NCI-H2227 treated with DMSO at 0.1 percent for 48 hours (cell line): ENCODE measurements around the gene HEATR5A.

Experiments used
- DNase-seq: peaks from one replicate; lab custom pipeline; 2025; lab: John Stamatoyannopoulos, UW

HEATR5A gene

GRCh38 chr14:31426663-31427062 lies 6.3 kb upstream of the HEATR5A start:
- no peak for DNase-seq

GRCh38 chr14:31425905-31426304 lies 5.6 kb upstream of the HEATR5A start:
- DNase-seq: no peak

DNA sequence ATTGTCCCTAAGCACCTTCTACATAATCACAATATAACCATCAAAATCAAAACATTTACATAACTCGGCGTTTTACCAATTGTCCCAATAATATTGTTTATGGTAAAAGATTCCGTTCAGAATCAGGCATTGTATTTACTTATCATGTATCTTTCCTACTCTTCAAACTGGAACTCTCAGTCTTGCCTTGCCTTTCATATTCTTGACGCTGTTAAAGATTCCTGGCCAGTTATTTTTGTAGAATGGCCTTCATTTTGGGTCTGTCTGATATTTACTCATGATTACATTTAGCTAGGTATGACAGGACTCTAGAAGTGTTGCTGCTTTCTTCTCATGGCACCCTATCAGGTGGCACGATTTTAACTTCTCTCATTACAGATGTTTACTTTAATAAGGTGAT lies 850 bp upstream of the HEATR5A start:
- DNase-seq: no peak

DNA sequence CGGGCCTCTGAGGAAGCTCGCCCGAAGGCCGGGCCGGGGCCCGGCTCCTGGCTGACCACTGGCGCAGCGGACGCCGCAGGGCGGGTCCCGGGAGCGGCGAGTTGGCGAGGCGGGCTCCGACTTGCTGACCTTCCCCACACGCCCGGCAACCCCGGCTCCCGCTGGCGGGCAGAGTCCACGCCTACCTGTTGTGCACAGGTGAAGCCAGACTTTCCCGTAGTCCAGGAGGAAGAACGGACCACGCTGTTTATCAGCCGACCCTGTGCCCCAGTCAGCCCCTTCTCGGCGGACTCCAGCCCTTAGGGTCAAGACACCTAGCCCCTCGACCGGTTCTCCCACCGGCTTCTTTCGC lies 407 bp downstream of the HEATR5A start:
- DNase-seq: no peak

GRCh38 chr14:31419179-31419966 lies 977 bp downstream of the HEATR5A start:
- DNase-seq: peak; percentile 16

- no peak for DNase-seq
These were observed 1.9 kb downstream of the HEATR5A start for GRCh38 chr14:31418440-31418839.

- no peak for DNase-seq
These were observed 6.0 kb downstream of the HEATR5A start for GRCh38 chr14:31414190-31414833.

- no peak for DNase-seq
These were observed 9.1 kb downstream of the HEATR5A start for GRCh38 chr14:31411218-31411727.

- DNase-seq: peak; percentile 64
These were observed 10.2 kb downstream of the HEATR5A start for GRCh38 chr14:31410048-31410650.

DNA sequence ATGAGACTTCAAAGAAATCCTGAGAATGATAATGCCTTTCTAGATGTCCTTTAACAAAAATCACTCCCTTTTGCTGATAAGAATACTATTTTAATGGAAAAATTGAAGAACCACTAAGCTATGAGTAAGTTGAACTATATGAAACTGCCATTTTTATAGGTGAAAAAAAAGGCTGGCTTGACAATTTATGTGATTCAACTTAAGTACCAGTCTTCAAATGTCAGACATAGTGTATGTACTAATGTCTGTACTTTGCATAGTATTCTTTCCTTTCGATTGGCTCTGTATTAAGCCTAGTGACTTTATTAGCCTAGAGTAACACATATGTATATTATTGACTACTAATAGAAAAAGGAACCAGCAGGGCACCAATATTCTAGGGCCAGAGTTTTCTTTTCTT lies 11.9 kb downstream of the HEATR5A start:
- no peak for DNase-seq

DNA sequence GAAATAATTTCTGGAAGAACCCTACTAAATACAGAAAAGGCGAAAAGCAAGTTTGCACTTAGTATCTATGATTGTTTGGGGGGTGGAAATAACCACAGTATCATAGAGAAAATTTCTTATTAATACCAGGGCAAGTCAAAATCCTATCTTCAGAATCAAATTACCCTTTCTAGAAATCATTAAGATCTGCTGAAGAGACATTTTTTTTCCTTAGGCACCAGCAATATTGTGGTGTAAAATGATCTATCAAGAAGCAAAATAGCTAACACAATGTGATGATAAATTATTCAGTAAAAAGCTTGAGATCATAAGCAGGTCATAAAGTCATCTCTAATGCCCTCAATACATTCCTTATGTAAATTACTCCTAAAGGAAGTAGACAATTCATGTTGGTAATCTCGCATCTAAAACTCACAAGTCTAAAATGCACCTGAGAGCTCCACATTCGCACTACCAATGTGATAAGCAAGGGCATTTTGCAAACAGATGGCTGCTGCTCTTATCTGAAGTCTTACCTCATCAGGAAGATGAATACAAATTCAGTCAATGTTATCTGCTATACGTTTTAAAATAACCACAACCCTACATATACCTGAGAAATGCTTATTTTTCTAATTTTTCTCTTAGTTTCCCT lies 14.6 kb downstream of the HEATR5A start:
- DNase-seq: no peak

DNA sequence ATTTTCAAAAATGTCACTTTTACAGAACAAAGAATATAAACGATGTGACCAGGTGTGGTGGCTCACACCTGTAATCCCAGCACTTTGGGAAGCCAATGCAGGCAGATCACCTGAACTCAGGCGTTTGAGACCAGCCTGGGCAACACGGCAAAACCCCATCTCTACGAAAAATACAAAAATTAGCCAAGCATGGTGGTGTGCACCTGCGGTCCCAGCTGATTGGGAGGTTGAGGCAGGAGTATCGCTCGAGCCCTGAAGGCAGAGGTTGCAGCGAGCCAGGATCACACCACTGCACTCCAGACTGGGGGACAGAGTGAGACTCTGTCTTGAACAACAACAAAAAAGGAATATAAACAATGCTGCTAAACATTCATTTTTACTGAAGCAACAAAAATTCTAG lies 15.2 kb downstream of the HEATR5A start:
- DNase-seq: no peak

DNA sequence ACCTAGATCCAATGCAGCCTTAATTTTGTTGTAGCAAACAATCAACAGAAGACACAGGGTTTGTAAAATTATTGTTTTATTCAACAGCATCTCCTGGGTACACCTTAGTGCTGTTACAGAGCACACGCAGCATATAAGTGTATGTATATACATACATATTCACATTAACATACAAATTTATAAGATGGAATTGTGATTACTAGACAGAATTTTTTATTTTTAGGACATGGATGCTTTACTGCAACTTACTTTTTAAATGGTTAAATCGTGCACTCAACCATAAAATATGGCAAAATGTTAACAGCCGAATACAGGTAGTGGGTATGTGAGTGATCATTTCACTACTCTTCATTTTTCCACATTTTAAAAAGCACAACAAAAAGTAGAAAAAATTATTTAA lies 16.6 kb downstream of the HEATR5A start:
- no peak for DNase-seq

DNA sequence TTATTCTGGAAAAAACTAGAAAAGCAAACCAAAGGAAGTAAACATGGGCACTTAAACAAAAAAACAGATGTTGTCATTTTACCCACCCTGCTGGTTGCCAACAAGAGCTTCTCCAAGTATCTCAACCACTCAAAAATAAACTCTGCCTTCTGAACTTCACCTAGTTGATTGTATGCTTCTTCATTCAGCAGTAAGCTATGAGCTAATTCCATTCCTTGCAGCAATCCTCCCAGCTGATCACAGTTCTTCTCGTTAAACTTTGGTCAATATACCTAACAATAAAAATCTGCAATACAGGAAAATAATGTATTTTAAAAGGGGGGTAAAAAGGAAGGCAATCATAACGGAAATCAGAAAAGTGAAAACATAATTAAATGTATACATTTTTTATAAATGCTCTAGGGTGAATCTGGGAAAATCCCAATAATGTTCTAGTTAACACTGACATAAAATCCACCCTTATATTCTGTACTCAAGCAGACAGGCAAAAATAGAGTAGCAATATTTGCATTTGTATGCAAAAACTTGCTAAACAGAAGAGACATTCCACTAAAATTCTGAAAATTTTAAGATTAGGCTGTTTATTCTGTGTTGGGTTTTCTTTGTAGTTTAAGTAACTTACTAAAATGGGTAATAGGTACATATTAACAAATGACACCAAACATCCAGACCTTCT lies 17.4 kb downstream of the HEATR5A start:
- DNase-seq: no peak

DNA sequence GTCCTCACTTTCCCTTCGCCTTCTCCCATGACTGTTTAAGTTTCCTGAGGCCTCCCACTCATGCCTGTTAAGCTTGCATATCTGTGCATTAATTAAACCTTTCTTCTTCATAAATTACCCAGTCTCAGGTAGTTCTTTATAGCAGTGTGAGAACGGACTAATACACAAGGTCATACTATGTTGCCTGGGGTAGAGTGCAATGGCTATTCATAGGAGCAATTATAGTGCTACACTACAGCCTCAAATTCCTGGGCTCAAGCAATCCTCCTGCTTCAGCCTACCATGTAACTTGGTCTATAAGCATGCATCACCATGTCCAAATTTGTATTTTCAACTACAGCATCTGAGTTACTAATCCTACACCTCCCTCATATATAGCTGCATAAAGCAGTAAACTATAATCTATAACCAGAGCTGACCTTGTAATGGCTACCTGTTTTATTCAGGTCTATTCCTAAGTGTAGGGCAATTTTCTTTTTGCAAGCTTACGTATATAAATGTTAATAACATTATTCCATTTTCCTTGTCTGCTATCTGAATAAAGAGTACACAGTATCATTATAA lies 18.9 kb downstream of the HEATR5A start:
- no peak for DNase-seq

DNA sequence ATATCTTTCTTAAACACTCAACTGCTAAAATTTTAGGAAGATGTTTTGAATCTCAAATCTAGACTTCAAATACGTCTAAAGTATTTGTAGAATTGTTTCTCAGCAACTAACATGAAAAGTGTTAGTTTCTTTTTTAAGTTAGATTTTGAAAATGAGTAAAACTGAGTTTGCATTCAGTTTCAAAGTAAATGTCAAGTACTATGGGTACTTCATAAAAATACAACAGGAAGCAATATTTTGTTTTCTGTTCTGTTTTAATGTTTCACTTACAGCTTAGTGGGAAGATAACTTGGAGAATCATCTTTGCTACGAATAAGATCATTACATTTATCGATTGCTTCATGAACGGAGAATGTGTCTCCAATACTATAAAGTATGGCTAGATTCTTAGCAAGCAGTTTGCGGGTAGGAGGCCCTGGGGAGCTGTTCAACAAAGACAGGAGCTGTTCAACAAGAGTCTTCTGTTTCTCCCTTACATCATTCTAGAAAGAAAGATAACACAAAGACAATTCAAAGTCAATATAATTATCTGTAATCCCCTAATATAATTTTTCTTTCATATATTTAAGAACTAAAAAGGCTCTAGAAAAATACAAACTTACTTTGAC lies 20.2 kb downstream of the HEATR5A start:
- no peak for DNase-seq

DNA sequence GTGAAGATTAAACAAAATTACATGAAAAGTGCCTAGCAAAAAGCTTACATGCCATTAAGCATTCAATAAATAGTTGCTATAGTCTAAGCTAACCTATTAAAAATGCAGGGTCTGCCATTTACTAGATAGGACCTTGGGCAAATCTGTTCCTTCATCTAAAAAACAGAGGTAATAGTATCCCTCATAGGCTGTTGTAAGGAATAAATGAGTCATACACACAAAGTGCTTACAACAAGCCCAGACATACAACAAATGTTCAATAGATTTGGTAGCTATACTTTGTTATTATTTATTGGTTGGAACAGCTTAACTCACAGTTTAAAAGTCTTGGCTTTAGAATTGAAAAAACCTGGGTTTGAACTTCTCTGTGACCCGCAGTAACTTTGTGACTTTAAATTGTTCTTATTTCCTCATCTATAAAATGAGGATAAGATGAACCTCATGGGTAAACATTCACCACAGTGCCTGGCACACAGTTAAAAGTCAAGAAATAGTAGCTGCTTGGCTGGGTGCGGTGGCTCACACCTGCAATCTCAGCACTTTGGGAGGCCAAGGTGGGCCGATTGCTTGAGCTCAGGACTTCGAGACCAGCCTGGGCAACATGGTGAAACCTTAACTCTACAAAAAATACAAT lies 24.7 kb downstream of the HEATR5A start:
- no peak for DNase-seq

DNA sequence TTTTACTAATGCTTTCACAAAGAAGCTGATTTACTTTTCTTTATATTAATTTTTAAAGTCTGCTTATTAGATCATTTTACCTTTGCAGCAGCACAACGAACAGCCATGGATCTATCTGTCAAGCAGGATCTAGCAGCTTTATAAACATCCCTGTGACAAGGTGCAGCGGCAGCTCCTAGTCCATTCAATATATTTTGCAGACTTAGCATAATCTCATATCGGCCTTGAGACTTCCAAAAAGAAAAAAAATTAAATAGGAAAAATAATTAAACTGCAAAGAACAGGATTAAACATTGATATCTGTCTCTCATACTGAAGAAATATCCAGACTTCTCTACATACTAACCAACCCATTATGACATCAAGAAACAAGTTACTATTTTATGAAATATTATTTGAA lies 25.2 kb downstream of the HEATR5A start:
- DNase-seq: no peak

DNA sequence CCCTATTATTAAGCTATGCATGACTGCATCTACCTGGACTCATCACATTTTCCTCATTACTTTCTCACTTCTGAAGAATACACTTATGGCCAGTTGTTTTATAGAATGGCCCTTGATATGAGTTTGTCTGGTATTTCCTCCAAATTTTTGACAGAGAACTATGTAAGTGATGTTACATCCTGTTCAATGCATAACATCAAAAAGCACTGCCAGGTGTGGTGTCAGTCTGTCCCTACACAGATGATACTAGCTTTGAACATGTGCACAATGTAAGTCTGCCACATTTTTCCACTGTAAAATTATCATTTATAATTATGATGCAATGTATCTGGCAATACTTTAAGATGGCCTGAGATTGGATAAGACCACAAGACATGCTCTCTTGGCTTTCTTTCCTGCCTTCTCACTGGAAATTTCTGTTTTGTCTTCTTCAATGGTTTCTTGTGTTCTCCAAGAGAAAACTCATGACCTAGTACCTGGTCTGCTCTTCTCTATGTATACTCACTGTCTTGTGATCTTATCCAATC lies 28.3 kb downstream of the HEATR5A start:
- no peak for DNase-seq

DNA sequence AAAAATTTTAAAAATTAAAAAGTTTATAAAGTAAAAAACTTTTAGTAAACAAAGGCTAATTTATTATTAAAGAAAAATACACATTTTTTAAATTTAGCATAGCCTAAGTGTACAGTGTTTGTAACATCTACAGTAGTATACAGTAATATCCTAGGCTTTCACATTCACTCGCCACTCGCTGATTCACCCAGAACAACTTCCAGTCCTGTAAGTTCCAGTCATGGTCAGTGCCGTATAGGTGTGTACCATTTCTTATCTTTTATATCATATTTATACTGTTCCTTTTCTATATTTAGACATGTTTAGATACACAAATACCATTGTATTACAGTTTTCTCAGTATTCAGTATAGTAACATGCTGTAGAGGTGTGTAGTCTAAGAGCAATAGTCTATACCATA lies 28.9 kb downstream of the HEATR5A start:
- DNase-seq: no peak

GRCh38 chr14:31389946-31390345 lies 30.4 kb downstream of the HEATR5A start:
- DNase-seq: no peak
